Gastrocnemius medialis (tissue), 4 donors: ENCODE measurements around the gene MAP10. TPM values are rescaled to one million over a fixed set of nuclear protein-coding genes. Genes with fewer than 3 reads are reported as not detected.

Experiments
- ATAC-seq, 2 donors: fragments of 150-250 bp; one replicate each; pipeline ENCODE4 v1.9.1; 2016
- DNase-seq, 2 donors: peaks; one replicate each; pipeline ENCODE4 v3.0.0-alpha.2; 2019
- H3K27ac ChIP-seq, 4 donors: fragments of 200-600 bp; sonication (generic); 1 replicate in 1 of 4; 2 replicates in 3 of 4; pipeline ENCODE4 v1.5.1; 2016 to 2018; ENCODE audit warnings: mild to moderate bottlenecking in 2 of 4, moderate library complexity in 1 of 4
- H3K27me3 ChIP-seq, 3 donors: fragments of 200-600 bp; sonication (generic) in 2 of 3; 1 replicate in 1 of 3; 2 replicates in 2 of 3; pipeline versions ENCODE4 v1.5.1 to v1.6.0; 2016 to 2019; ENCODE audit warnings: mild to moderate bottlenecking in 1 of 3, moderate library complexity in 1 of 3
- H3K36me3 ChIP-seq, 2 donors: fragments of 200-600 bp; sonication (generic) in 1 of 2; one replicate each; pipeline ENCODE4 v1.5.1; 2017 to 2018
- H3K4me1 ChIP-seq, 2 donors: fragments of 200-600 bp; sonication (generic) in 1 of 2; one replicate each; pipeline ENCODE4 v1.5.1; 2016 to 2017; ENCODE audit warnings: mild to moderate bottlenecking in 2 of 2
- H3K4me3 ChIP-seq, 4 donors: fragments of 200-600 bp; sonication (generic) in 3 of 4; 1 replicate in 1 of 4; 2 replicates in 3 of 4; pipeline ENCODE4 v1.5.1; 2016 to 2019; ENCODE audit warnings: mild to moderate bottlenecking in 2 of 4
- H3K9me3 ChIP-seq, 3 donors: fragments of 200-600 bp; sonication (generic) in 2 of 3; 1 replicate in 1 of 3; 2 replicates in 2 of 3; pipeline ENCODE4 v1.5.1; 2016 to 2019
- POLR2A ChIP-seq, 2 donors: fragments of 450-650 bp; IDR thresholded peaks; one replicate each; pipeline ENCODE4 v1.6.1; 2017; ENCODE audit warnings: antibody characterized with exemption in 2 of 2, mild to moderate bottlenecking in 2 of 2, moderate library complexity in 2 of 2
- in situ Hi-C, 4 donors: fragments of 200-750 bp; cut with MboI; loops; one replicate each; pipeline versions ENCODE4 v1.15.0 to v1.8.0; 2017; ENCODE audit warnings: low sequenced_read_pairs in 4 of 4
- intact Hi-C: fragments of 100-400 bp; cut with DNase I; formaldehyde crosslinking; loops from one replicate; pipeline ENCODE4 v1.15.1; 2023; ENCODE audit warnings: low total_unique reads
- total RNA-seq, 4 donors: library from RNA; depleted of rRNA; stranded (reverse); fragments of >200 nt; gene quantifications; one replicate each; pipeline versions ENCODE4 v1.1.0 to v1.2.3, GENCODE V29; 2016
- TF ChIP-seq, protein P1 (sequence below), 5 experiments: fragments of 450-650 bp in 3 of 5; fragments of 200-600 bp in 2 of 5; sonication (generic) in 2 of 5; IDR thresholded peaks in 4 of 5; conservative IDR thresholded peaks in 1 of 5; 1 replicate in 4 of 5; 2 replicates in 1 of 5; pipeline ENCODE4 v1.5.1; 2016 to 2019; ENCODE audit warnings: antibody characterized with exemption in 5 of 5, mild to moderate bottlenecking in 3 of 5, moderate library complexity in 3 of 5

Gene MAP10
- total RNA-seq, 4 donors from 2014 or later, result 1.9 to 2.6 (median 2.3) TPM

DNA sequence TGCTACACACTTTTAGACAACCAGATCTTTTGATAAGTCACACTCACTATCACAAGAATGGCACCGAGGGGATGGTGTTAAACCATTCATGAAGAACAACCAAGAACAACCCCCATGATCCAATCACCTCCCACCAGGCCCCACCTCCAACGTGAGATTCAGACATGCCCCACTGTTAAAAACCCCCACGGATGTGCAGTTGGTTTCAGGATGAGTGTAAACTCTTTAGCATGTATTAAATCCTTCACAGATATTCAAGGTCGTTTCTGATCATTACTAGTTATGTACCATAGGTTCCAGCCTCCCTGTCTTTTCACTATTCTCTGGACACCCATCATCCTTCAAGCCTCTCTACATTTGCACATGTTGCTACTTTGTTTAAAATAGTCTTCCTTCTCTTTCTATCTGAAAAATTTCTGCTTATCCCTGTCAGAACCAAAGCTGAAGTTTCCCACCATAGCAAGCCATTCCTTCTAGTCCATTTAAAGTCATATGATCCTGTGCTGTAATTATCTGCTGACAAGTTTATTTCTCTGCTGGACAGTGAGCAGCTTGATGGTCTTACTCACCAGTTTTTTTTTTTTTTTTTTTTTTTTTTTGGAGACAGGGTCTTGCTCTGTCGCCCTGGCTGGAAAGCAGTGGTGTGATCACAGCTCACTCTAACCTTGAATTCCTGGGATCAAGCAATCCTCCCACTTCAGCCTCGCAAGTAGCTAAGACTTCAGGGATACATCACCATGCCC, 36.8 kb downstream of the MAP10 start:
- H3K27me3 ChIP-seq, result no peaks in the 10 kb centered on the region
- no peak overlapping the region for H3K4me3 ChIP-seq
- no peak overlapping the region for H3K27ac ChIP-seq
- H3K4me1 ChIP-seq, result no peaks in the 10 kb centered on the region
- intact Hi-C loops (no loop called here), in situ Hi-C loops (no loop called here)
- ATAC-seq (no peak), DNase-seq (no peak)
- TF ChIP-seq, protein P1, sequence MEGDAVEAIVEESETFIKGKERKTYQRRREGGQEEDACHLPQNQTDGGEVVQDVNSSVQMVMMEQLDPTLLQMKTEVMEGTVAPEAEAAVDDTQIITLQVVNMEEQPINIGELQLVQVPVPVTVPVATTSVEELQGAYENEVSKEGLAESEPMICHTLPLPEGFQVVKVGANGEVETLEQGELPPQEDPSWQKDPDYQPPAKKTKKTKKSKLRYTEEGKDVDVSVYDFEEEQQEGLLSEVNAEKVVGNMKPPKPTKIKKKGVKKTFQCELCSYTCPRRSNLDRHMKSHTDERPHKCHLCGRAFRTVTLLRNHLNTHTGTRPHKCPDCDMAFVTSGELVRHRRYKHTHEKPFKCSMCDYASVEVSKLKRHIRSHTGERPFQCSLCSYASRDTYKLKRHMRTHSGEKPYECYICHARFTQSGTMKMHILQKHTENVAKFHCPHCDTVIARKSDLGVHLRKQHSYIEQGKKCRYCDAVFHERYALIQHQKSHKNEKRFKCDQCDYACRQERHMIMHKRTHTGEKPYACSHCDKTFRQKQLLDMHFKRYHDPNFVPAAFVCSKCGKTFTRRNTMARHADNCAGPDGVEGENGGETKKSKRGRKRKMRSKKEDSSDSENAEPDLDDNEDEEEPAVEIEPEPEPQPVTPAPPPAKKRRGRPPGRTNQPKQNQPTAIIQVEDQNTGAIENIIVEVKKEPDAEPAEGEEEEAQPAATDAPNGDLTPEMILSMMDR (IDR thresholded peaks at IDR 0.05 in 4 of 5, conservative IDR thresholded peaks at IDR 0.05 in 1 of 5), result no peak
- TF ChIP-seq POLR2A (IDR thresholded peaks at IDR 0.05), result no peak
- H3K36me3 ChIP-seq, result no peaks in the 10 kb centered on the region
- no peaks in the 10 kb centered on the region for H3K9me3 ChIP-seq

GRCh38 chr1:232844791-232845190, 39.6 kb downstream of the MAP10 start:
- ATAC-seq (no peak), DNase-seq (no peak)
- Histone ChIP-seq H3K27me3 (no peaks in the 10 kb centered on the region), H3K4me1 (no peaks in the 10 kb centered on the region), H3K36me3 (no peaks in the 10 kb centered on the region), H3K4me3 (no peak overlapping the region), H3K27ac (no peak overlapping the region), H3K9me3 (no peaks in the 10 kb centered on the region)
- intact Hi-C loops (no loop called here), in situ Hi-C loops (no loop called here)
- TF ChIP-seq, protein P1 (IDR thresholded peaks at IDR 0.05 in 4 of 5, conservative IDR thresholded peaks at IDR 0.05 in 1 of 5), result no peak

- Histone ChIP-seq H3K9me3 (no peaks in the 10 kb centered on the region), H3K4me1 (no peaks in the 10 kb centered on the region), H3K27ac (no peak overlapping the region), H3K27me3 (no peaks in the 10 kb centered on the region), H3K4me3 (no peak overlapping the region), H3K36me3 (no peaks in the 10 kb centered on the region)
- ATAC-seq, result no peak
- TF ChIP-seq, protein P1 (IDR thresholded peaks at IDR 0.05 in 4 of 5, conservative IDR thresholded peaks at IDR 0.05 in 1 of 5), result no peak
- TF ChIP-seq POLR2A (IDR thresholded peaks at IDR 0.05), result no peak
- in situ Hi-C loops (no loop called here), intact Hi-C loops (no loop called here)
- no peak for DNase-seq
Measured at GRCh38 chr1:232845406-232845955, 40.3 kb downstream of the MAP10 start.

GRCh38 chr1:232851532-232851931, 46.3 kb downstream of the MAP10 start:
- no peaks in the 10 kb centered on the region for H3K9me3 ChIP-seq
- intact Hi-C loops, result no loop called here
- in situ Hi-C loops, result no loop called here
- no peaks in the 10 kb centered on the region for H3K27me3 ChIP-seq
- no peak for DNase-seq
- peaks cover 5 to 21% of the 10 kb centered on the region in 2 donors for H3K4me1 ChIP-seq
- H3K4me3 ChIP-seq, result no peak overlapping the region
- TF ChIP-seq POLR2A (IDR thresholded peaks at IDR 0.05), result no peak
- TF ChIP-seq, protein P1 (IDR thresholded peaks at IDR 0.05 in 4 of 5, conservative IDR thresholded peaks at IDR 0.05 in 1 of 5), result no peak
- H3K27ac ChIP-seq, result no peak overlapping the region
- H3K36me3 ChIP-seq, result no peaks in the 10 kb centered on the region
- peak; percentile 41 to 42 for ATAC-seq
